Measurements from ENCODE around the gene SIVA1. TPM values are rescaled to one million over a fixed set of nuclear protein-coding genes. Genes with fewer than 3 reads are reported as not detected.

Gene SIVA1, protein sequence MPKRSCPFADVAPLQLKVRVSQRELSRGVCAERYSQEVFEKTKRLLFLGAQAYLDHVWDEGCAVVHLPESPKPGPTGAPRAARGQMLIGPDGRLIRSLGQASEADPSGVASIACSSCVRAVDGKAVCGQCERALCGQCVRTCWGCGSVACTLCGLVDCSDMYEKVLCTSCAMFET
- 100 to 1,000 TPM; 150 to 175 TPM for total RNA-seq
- polyA plus RNA-seq, result 227 TPM

DNA sequence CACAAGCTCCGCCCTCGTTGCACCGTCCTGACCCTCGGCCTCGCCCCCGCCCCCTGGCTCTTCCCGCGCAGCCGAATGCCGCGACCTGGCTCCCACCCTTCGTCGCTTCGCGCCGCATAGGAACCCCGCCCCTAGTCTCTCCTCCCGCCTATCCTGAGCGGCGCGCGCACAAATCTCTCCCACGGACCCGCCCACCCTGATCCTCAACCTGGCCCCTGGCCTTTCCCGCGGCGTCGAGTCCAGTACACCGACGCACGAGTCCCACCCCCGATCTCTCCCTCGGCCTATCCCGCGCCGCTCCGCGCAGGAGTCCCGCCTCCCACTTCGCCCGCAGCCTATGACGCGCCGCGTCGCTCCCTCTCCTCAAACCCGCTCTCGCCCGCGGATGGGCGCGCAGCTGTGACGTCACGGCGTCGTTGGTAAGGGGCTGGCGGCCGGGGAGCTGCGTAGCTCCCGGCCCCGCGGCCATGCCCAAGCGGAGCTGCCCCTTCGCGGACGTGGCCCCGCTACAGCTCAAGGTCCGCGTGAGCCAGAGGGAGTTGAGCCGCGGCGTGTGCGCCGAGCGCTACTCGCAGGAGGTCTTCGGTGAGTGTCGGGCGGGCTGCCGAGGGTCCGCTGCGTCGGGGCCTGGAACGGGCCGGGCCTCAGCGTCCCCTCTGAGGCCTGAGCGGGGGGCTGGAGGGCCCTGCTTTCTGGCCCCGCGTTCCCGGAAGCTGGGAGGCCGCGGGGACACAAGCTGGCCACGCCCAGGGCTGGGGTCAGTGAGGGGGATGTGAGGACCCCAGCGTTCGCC, at the start of gene SIVA1:
Gene SIVA1 (plus strand): TSS at position 413 of the 793 bp plus-strand sequence. CDS start 55 bp downstream, at position 468.
- peaks cover 0 to 41% (median 6%) of the 10 kb centered on the region in 3 donors for H3K36me3 Mint-ChIP-seq
- Histone ChIP-seq H3K36me3 (ENCODE audit: insufficient read depth, low read length) (peaks cover 4% of the 10 kb centered on the region), H3K4me1 (ENCODE audit: insufficient read depth, low read length) (peaks cover 20% of the 10 kb centered on the region), H3K9me3 (ENCODE audit: low read length) (no peaks in the 10 kb centered on the region), H3K27ac (ENCODE audit: low read depth, low read length) (peak within 1 kb of the TSS; percentile 91), H3K4me3 (ENCODE audit: low read length) (peak within 1 kb of the TSS; percentile 87), H3K27me3 (ENCODE audit: insufficient read depth, low read length, poor library complexity, severe bottlenecking) (no peaks in the 10 kb centered on the region)
- DNase-seq, result peak; percentile 98 to 99 (median 99)
- ChIA-PET POLR2A (interaction anchor here (0.6 to 1.9 kb wide), 11 partner anchors 10 to 562 kb away, joined by 3 to 12 read pairs (median 3); partner anchors contain the start of genes BTBD6, PACS2 and ZBTB42), CTCF (interaction anchor here (0.7 to 3.4 kb wide), 7 partner anchors 11 to 778 kb away, joined by 3 to 16 read pairs (median 4); no protein-coding TSS in a partner anchor)
- no peaks in the 10 kb centered on the region for H3K27me3 Mint-ChIP-seq
- peak within 1 kb of the TSS; percentile 88 to 93 (median 92) for H3K4me3 Mint-ChIP-seq
- H3K27ac Mint-ChIP-seq, result peak within 1 kb of the TSS; percentile 86 to 97 (median 92)
- H3K9me3 Mint-ChIP-seq, result no peaks in the 10 kb centered on the region
- H3K4me1 Mint-ChIP-seq, result peaks cover 27 to 58% (median 28%) of the 10 kb centered on the region in 3 donors

DNA sequence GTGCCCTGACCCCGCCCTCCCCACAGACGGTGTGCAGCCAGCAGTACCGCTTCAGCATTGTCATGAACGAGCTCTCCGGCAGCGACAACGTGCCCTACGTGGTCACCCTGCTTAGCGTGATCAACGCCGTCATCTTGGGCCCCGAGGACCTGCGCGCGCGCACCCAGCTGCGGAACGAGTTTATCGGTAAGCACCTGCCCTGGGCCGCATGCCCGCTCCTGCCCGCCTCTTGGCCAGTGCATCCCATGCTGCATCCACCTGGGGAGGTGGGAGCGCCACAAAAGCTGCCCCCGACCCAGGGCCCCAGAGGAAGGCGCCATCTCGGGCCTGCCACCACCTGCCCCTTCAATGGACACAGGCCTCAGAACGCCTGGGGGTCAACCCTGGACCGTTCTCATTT, 49.7 kb upstream of the SIVA1 start:
- H3K4me3 Mint-ChIP-seq, result no peak overlapping the region
- H3K4me1 Mint-ChIP-seq, result peaks cover 0 to 3% (median 2%) of the 10 kb centered on the region in 3 donors
- H3K36me3 Mint-ChIP-seq, result peaks cover 0 to 20% (median 0%) of the 10 kb centered on the region in 3 donors
- H3K9me3 Mint-ChIP-seq, result no peaks in the 10 kb centered on the region
- ChIA-PET CTCF (interaction anchor here (1.0 to 1.8 kb wide), 3 partner anchors 13 to 38 kb away, joined by 3 to 5 read pairs (median 3); no protein-coding TSS in a partner anchor), POLR2A (no interaction called here)
- no peaks in the 10 kb centered on the region for H3K27me3 ChIP-seq (ENCODE audit: insufficient read depth, low read length, poor library complexity, severe bottlenecking)
- no peaks in the 10 kb centered on the region for H3K4me1 ChIP-seq (ENCODE audit: insufficient read depth, low read length)
- no peak for DNase-seq
- H3K36me3 ChIP-seq (ENCODE audit: insufficient read depth, low read length), result no peaks in the 10 kb centered on the region
- no peak overlapping the region for H3K27ac Mint-ChIP-seq
- no peaks in the 10 kb centered on the region for H3K9me3 ChIP-seq (ENCODE audit: low read length)
- no peak overlapping the region for H3K27ac ChIP-seq (ENCODE audit: low read depth, low read length)
- no peak overlapping the region for H3K4me3 ChIP-seq (ENCODE audit: low read length)
- H3K27me3 Mint-ChIP-seq, result no peaks in the 10 kb centered on the region

DNA sequence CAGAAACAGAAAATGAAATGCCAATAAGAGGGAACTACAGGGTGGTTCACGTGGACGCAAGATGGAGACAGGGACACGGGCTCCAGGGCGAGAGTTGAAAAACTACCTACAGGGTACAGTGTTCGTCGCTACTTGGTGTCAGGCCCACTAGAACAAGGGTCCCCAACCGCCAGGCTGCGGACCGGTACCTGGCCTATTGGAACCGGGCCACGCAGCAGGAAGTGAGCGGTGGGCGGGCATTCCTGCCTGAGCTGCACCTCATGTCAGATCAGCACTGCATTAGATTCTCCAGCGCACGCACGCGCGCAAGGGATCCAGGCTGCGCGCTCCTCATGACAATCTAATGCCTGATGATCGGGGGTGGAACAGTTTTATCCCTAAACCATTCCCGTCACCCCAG, 48.7 kb upstream of the SIVA1 start:
- Mint-ChIP-seq H3K27ac (no peak overlapping the region), H3K9me3 (no peaks in the 10 kb centered on the region), H3K4me1 (peaks cover 0 to 3% (median 2%) of the 10 kb centered on the region in 3 donors), H3K4me3 (no peak overlapping the region), H3K27me3 (no peaks in the 10 kb centered on the region), H3K36me3 (peaks cover 0 to 19% (median 0%) of the 10 kb centered on the region in 3 donors)
- POLR2A ChIA-PET, result no interaction called here
- Histone ChIP-seq H3K27me3 (ENCODE audit: insufficient read depth, low read length, poor library complexity, severe bottlenecking) (no peaks in the 10 kb centered on the region), H3K4me1 (ENCODE audit: insufficient read depth, low read length) (no peaks in the 10 kb centered on the region), H3K4me3 (ENCODE audit: low read length) (no peak overlapping the region), H3K9me3 (ENCODE audit: low read length) (no peaks in the 10 kb centered on the region), H3K27ac (ENCODE audit: low read depth, low read length) (no peak overlapping the region), H3K36me3 (ENCODE audit: insufficient read depth, low read length) (no peaks in the 10 kb centered on the region)
- no peak for DNase-seq
- CTCF ChIA-PET, result interaction anchor here (1.8 kb wide), 1 partner anchor 39 kb away, joined by 5 read pairs; no protein-coding TSS in a partner anchor

DNA sequence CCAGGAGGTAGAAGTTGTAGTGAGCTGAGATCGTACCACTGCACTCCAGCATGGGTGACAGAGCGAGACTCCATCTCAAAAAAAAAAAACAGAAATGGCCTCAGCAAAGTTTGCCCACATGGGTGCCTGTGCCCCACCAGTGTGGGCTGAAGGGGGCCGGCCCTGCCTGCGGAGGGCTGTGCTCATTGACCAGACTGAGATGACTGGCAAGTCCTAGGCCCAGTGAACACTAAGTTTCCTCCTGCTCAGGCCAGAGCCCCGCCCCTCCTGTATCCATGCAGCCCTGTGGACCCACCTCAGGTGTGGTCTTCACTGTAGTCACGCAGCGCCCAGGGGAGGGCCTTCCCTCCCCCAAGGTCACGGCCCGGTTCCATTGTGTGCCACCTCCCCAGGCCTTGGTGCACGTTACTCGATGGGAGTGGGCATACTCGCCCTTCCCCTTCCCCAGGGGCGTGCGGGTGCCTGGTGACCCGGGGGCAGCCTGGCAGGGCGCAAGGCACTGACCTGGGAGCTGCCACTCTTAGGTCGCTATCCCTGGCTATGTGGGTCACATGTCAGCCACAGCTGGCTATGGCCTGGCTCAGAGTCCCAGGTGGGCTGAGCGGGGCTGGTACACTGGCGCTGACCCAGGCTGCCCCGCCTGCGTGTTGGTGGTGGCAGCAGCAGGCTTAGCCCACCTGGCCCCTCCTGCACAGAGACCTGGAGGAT, 47.5 kb upstream of the SIVA1 start:
- POLR2A ChIA-PET, result interaction anchor here (0.5 kb wide), 1 partner anchor 828 kb away, joined by 4 read pairs; no protein-coding TSS in a partner anchor
- H3K9me3 ChIP-seq (ENCODE audit: low read length), result no peaks in the 10 kb centered on the region
- Mint-ChIP-seq H3K36me3 (peaks cover 0 to 23% (median 3%) of the 10 kb centered on the region in 3 donors), H3K9me3 (peaks cover 0 to 3% (median 0%) of the 10 kb centered on the region in 5 donors), H3K27ac (peak overlapping the region in 1 of 8 donors; percentile 6), H3K4me3 (no peak overlapping the region), H3K4me1 (peaks cover 0 to 3% (median 2%) of the 10 kb centered on the region in 3 donors), H3K27me3 (no peaks in the 10 kb centered on the region)
- no peak overlapping the region for H3K27ac ChIP-seq (ENCODE audit: low read depth, low read length)
- CTCF ChIA-PET, result interaction anchor here (1.1 to 2.3 kb wide), 4 partner anchors 19 to 54 kb away, joined by 3 to 8 read pairs (median 3); no protein-coding TSS in a partner anchor
- H3K27me3 ChIP-seq (ENCODE audit: insufficient read depth, low read length, poor library complexity, severe bottlenecking), result no peaks in the 10 kb centered on the region
- DNase-seq, result no peak
- no peak overlapping the region for H3K4me3 ChIP-seq (ENCODE audit: low read length)
- no peaks in the 10 kb centered on the region for H3K4me1 ChIP-seq (ENCODE audit: insufficient read depth, low read length)
- peaks cover 3% of the 10 kb centered on the region for H3K36me3 ChIP-seq (ENCODE audit: insufficient read depth, low read length)

DNA sequence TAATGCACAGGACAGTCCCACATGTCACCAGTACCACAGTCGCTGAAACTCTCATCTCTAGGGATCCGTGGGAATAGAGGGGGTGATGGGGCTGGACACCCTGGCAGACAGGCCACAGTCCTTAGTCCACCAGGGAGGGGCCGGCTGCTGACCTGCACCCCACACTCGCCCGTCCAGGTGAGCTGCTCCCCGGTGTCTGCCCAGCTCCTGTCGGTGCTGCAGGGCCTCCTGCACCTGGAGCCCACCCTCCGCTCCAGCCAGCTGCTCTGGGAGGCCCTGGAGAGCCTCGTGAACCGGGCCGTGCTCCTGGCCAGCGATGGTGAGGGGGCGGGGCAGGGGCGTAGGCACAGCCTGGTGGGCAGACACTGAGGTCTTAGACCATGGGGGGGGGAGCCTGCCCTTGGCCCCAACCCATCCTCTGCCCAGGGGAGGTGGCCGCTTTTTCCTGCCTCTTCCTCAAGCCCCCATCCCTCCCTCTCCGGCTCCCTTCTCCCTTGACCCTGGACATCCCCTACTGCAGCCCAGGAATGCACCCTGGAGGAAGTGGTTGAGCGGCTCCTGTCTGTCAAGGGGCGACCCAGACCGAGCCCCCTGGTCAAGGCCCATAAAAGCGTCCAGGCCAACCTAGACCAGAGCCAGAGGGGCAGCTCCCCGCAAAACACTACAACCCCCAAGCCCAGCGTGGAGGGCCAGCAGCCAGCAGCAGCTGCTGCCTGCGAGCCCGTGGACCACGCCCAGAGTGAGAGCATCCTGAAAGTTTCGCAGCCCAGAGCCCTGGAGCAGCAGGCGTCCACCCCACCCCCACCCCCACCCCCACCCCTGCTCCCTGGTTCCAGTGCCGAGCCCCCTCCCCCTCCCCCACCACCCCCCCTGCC, 46.0 kb upstream of the SIVA1 start:
- H3K36me3 ChIP-seq (ENCODE audit: insufficient read depth, low read length), result peaks cover 5% of the 10 kb centered on the region
- ChIA-PET POLR2A (no interaction called here), CTCF (interaction anchor here (0.8 to 2.3 kb wide), 4 partner anchors 16 to 41 kb away, joined by 3 to 8 read pairs (median 4); no protein-coding TSS in a partner anchor)
- no peaks in the 10 kb centered on the region for H3K9me3 ChIP-seq (ENCODE audit: low read length)
- peaks cover 0 to 24% (median 3%) of the 10 kb centered on the region in 3 donors for H3K36me3 Mint-ChIP-seq
- H3K27ac ChIP-seq (ENCODE audit: low read depth, low read length), result no peak overlapping the region
- no peaks in the 10 kb centered on the region for H3K4me1 ChIP-seq (ENCODE audit: insufficient read depth, low read length)
- H3K4me1 Mint-ChIP-seq, result peaks cover 0 to 3% (median 2%) of the 10 kb centered on the region in 3 donors
- peaks cover 0 to 3% (median 0%) of the 10 kb centered on the region in 5 donors for H3K9me3 Mint-ChIP-seq
- no peak overlapping the region for H3K4me3 ChIP-seq (ENCODE audit: low read length)
- DNase-seq, result no peak
- H3K27ac Mint-ChIP-seq, result peak overlapping the region in 1 of 8 donors; percentile 50
- no peaks in the 10 kb centered on the region for H3K27me3 ChIP-seq (ENCODE audit: insufficient read depth, low read length, poor library complexity, severe bottlenecking)
- H3K4me3 Mint-ChIP-seq, result no peak overlapping the region
- H3K27me3 Mint-ChIP-seq, result no peaks in the 10 kb centered on the region

DNA sequence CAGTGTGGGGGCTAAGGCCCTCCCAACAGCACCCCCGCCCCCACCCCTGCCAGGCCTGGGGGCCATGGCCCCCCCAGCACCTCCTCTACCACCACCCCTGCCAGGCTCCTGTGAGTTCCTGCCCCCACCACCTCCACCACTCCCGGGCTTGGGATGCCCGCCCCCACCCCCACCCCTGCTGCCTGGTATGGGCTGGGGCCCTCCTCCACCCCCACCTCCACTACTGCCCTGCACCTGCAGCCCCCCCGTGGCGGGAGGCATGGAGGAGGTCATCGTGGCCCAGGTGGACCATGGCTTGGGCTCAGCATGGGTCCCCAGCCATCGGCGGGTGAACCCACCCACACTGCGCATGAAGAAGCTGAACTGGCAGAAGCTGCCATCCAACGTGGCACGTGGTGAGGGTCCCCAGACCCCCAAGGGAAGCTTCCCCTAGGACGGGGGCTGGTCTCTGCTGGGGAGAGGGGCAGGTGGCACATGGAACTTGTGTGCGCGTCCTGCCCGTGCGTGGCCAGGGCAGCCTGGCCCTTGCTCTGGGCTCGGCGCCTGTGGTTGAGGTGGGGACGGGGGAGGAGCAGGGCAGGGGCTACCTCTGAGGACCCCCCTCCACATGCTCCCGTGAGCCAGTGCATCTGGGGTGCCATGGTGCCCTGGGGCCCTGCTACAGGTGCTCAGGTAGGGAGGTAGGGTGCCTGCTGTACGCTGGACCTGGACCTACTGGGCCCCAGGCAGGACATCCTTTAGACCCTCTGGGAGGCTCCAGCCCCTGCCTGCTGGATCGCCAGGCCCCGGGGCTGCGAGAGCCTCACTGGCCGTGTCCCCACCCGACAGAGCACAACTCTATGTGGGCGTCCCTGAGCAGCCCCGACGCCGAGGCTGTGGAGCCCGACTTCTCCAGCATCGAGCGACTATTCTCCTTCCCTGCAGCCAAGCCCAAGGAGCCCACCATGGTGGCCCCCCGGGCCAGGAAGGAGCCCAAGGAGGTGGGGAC, 45.0 kb upstream of the SIVA1 start:
- no peaks in the 10 kb centered on the region for H3K27me3 Mint-ChIP-seq
- peaks cover 0 to 3% (median 0%) of the 10 kb centered on the region in 5 donors for H3K9me3 Mint-ChIP-seq
- ChIA-PET POLR2A (no interaction called here), CTCF (interaction anchor here (0.8 to 2.3 kb wide), 5 partner anchors 17 to 52 kb away, joined by 3 to 11 read pairs (median 4); no protein-coding TSS in a partner anchor)
- no peak for DNase-seq
- H3K27me3 ChIP-seq (ENCODE audit: insufficient read depth, low read length, poor library complexity, severe bottlenecking), result no peaks in the 10 kb centered on the region
- H3K27ac ChIP-seq (ENCODE audit: low read depth, low read length), result no peak overlapping the region
- H3K4me1 ChIP-seq (ENCODE audit: insufficient read depth, low read length), result no peaks in the 10 kb centered on the region
- H3K27ac Mint-ChIP-seq, result no peak overlapping the region
- H3K4me3 Mint-ChIP-seq, result no peak overlapping the region
- peaks cover 0 to 3% (median 2%) of the 10 kb centered on the region in 3 donors for H3K4me1 Mint-ChIP-seq
- H3K36me3 ChIP-seq (ENCODE audit: insufficient read depth, low read length), result peaks cover 5% of the 10 kb centered on the region
- no peaks in the 10 kb centered on the region for H3K9me3 ChIP-seq (ENCODE audit: low read length)
- peaks cover 0 to 20% (median 3%) of the 10 kb centered on the region in 3 donors for H3K36me3 Mint-ChIP-seq
- H3K4me3 ChIP-seq (ENCODE audit: low read length), result no peak overlapping the region
